A549 (cell line): ENCODE data around the gene ABCB4. TPM values are rescaled to one million over a fixed set of nuclear protein-coding genes. Genes with fewer than 3 reads are reported as not detected.
A peak's percentile ranks its signal among the peaks of the same experiment; 100 is the strongest.
"Not testable (repeated sequence)": the region's sequence is repeated elsewhere in the genome, so short reads cannot be mapped to it uniquely, and the experiment has no call there.

Experiments
- ATAC-seq, 2 experiments: fragments of 200-7000 bp in 1 of 2; fragments of >200 bp in 1 of 2; cut with Nextera tagmentation in 1 of 2; cut with Tn5 transposase in 1 of 2; 3 replicates each; pipeline versions ENCODE4 v1.8.0 to v1.9.1; 2018 to 2020; ENCODE audit warnings: mild to moderate bottlenecking in 1 of 2, moderate library complexity in 1 of 2
- CTCF ChIA-PET: fragments of 300-600 bp; sonication (Branson Sonifier 250); formaldehyde crosslinking; extraction: SDS; loops from one replicate; lab custom pipeline; 2021; ENCODE audit warnings: antibody characterized with exemption, inconsistent platforms; lab: Yijun Ruan, JAX
- POLR2A ChIA-PET: fragments of 350-600 bp; formaldehyde crosslinking; extraction: SDS; loops from one replicate; lab custom pipeline; 2021; ENCODE audit warnings: antibody characterized with exemption, inconsistent platforms; lab: Yijun Ruan, JAX
- DNase-seq, 2 experiments: peaks; one replicate each; pipeline versions ENCODE4 v3.0.0 to v3.0.0-alpha.2; 2011 to 2016; ENCODE audit warnings: low read depth in 1 of 2, low spot score in 1 of 2
- FAIRE-seq: peaks from 2 replicates; lab custom pipeline; 2011; peaks lifted over from hg19 to GRCh38; lab: Jason Lieb, UNC
- H3K27ac ChIP-seq, 2 experiments: fragments of >200 bp; sonication (Bioruptor Twin); formaldehyde crosslinking; 3 replicates each; pipeline ENCODE4 v1.5.1; 2016 to 2017
- H3K4me1 ChIP-seq: fragments of >200 bp; sonication (Bioruptor Twin); formaldehyde crosslinking; 3 replicates; pipeline ENCODE4 v1.6.1; 2016
- H3K4me2 ChIP-seq: fragments of >200 bp; sonication (Bioruptor Twin); formaldehyde crosslinking; 3 replicates; pipeline ENCODE4 v1.6.1; 2016
- H3K4me3 ChIP-seq: fragments of >200 bp; sonication (Bioruptor Twin); formaldehyde crosslinking; 3 replicates; pipeline ENCODE4 v1.5.1; 2016
- H3K9me3 ChIP-seq: fragments of >200 bp; sonication (Bioruptor Twin); formaldehyde crosslinking; 3 replicates; pipeline ENCODE4 v1.6.1; 2016
- CBX2 ChIP-seq: fragments of 200-600 bp; sonication (generic); IDR thresholded peaks from 2 replicates; pipeline ENCODE4 v1.6.1; 2016; ENCODE audit warnings: low read depth, mild to moderate bottlenecking, borderline replicate concordance
- CBX8 ChIP-seq: fragments of 200-600 bp; sonication (generic); IDR thresholded peaks from 2 replicates; pipeline ENCODE4 v1.6.1; 2016
- CEBPB ChIP-seq, 2 experiments: fragments of >200 bp in 1 of 2; sonication (Bioruptor Twin) in 1 of 2; formaldehyde crosslinking in 1 of 2; IDR thresholded peaks; 2 replicates each; pipeline ENCODE4 v1.6.1; 2012 to 2016
- CHD2 ChIP-seq: fragments of 150-350 bp; IDR thresholded peaks from 2 replicates; pipeline ENCODE4 v1.6.1; 2014; ENCODE audit warnings: low read length; ENCODE audit not compliant: partially characterized antibody
- EHF ChIP-seq: fragments of 250-450 bp; sonication (Bioruptor Pico); IDR thresholded peaks from 2 replicates; pipeline ENCODE4 v1.5.0; 2020; ENCODE audit warnings: mild to moderate bottlenecking
- EHMT2 ChIP-seq: fragments of 200-600 bp; sonication (generic); IDR thresholded peaks from 2 replicates; pipeline ENCODE4 v1.6.1; 2016; ENCODE audit warnings: antibody characterized with exemption, low read depth, mild to moderate bottlenecking, moderate library complexity
- EP300 ChIP-seq, 2 experiments: fragments of >200 bp; sonication (Bioruptor Twin); formaldehyde crosslinking; IDR thresholded peaks; 2 replicates in 1 of 2; 3 replicates in 1 of 2; pipeline ENCODE4 v1.6.1; 2016 to 2017
- FOSB ChIP-seq: fragments of 250-450 bp; sonication (Bioruptor Pico); IDR thresholded peaks from 2 replicates; pipeline ENCODE4 v1.5.0; 2020; ENCODE audit warnings: mild to moderate bottlenecking, moderate library complexity
- FOSL2 ChIP-seq, 2 experiments: fragments of 450-650 bp in 1 of 2; fragments of >200 bp in 1 of 2; sonication (Bioruptor Twin) in 1 of 2; formaldehyde crosslinking; IDR thresholded peaks; 2 replicates each; pipeline versions ENCODE4 v1.5.0 to v1.6.1; 2016 to 2020; ENCODE audit warnings: mild to moderate bottlenecking in 1 of 2, moderate library complexity in 1 of 2
- FOXS1 ChIP-seq: fragments of 250-450 bp; sonication (Bioruptor Pico); IDR thresholded peaks from 2 replicates; pipeline ENCODE4 v1.5.0; 2020; ENCODE audit warnings: mild to moderate bottlenecking, moderate library complexity
- HDAC2 ChIP-seq: fragments of 200-600 bp; sonication (generic); IDR thresholded peaks from 2 replicates; pipeline ENCODE4 v1.6.1; 2016
- HOXB13 ChIP-seq: fragments of 250-450 bp; sonication (Bioruptor Pico); IDR thresholded peaks from 2 replicates; pipeline ENCODE4 v1.5.0; 2020; ENCODE audit warnings: low read depth, mild to moderate bottlenecking, moderate library complexity
- JUN ChIP-seq, 2 experiments: fragments of >200 bp; sonication (Bioruptor Twin); formaldehyde crosslinking; IDR thresholded peaks; 2 replicates in 1 of 2; 3 replicates in 1 of 2; pipeline ENCODE4 v1.6.1; 2016 to 2017
- JUNB ChIP-seq: fragments of >200 bp; sonication (Bioruptor Twin); formaldehyde crosslinking; IDR thresholded peaks from 2 replicates; pipeline ENCODE4 v1.6.1; 2016
- KDM5A ChIP-seq: fragments of 200-600 bp; sonication (generic); IDR thresholded peaks from 2 replicates; pipeline ENCODE4 v1.6.1; 2016; ENCODE audit warnings: antibody characterized with exemption, mild to moderate bottlenecking
- MAFK ChIP-seq: fragments of 450-650 bp; IDR thresholded peaks from 2 replicates; pipeline ENCODE4 v1.6.1; 2014; ENCODE audit not compliant: partially characterized antibody
- NFE2L2 ChIP-seq: fragments of 150-350 bp; conservative IDR thresholded peaks from 2 replicates; pipeline ENCODE4 v1.6.1; 2014; ENCODE audit warnings: low read length
- NPAS2 ChIP-seq: fragments of 250-450 bp; sonication (Bioruptor Pico); IDR thresholded peaks from 2 replicates; pipeline ENCODE4 v1.8.0; 2022; ENCODE audit warnings: mild to moderate bottlenecking, moderate library complexity, borderline replicate concordance
- NR3C1 ChIP-seq: fragments of >200 bp; sonication (Bioruptor Twin); formaldehyde crosslinking; IDR thresholded peaks from 3 replicates; pipeline ENCODE4 v1.6.1; 2017
- PHF8 ChIP-seq: fragments of 200-600 bp; sonication (generic); IDR thresholded peaks from 2 replicates; pipeline ENCODE4 v1.6.1; 2016; ENCODE audit warnings: low read depth, mild to moderate bottlenecking, antibody characterized with exemption, moderate library complexity, borderline replicate concordance
- POLR2AphosphoS2 ChIP-seq: conservative IDR thresholded peaks from 2 replicates; pipeline ENCODE4 v1.6.1; 2012; ENCODE audit warnings: low read length, improper control_type of control experiment, inconsistent platforms
- RARB ChIP-seq: fragments of 250-450 bp; sonication (Bioruptor Pico); IDR thresholded peaks from 2 replicates; pipeline ENCODE4 v1.8.0; 2021; ENCODE audit warnings: mild to moderate bottlenecking, moderate library complexity
- RCOR1 ChIP-seq: fragments of 150-350 bp; IDR thresholded peaks from 2 replicates; pipeline ENCODE4 v1.6.1; 2014; ENCODE audit warnings: antibody characterized with exemption, low read length, low read depth
- SMC3 ChIP-seq: fragments of >200 bp; sonication (Bioruptor Twin); formaldehyde crosslinking; IDR thresholded peaks from 3 replicates; pipeline ENCODE4 v1.6.1; 2018; ENCODE audit warnings: inconsistent platforms
- SREBF2 ChIP-seq: fragments of 450-650 bp; IDR thresholded peaks from 2 replicates; pipeline ENCODE4 v1.6.1; 2014; ENCODE audit warnings: mild to moderate bottlenecking, moderate library complexity
- TFCP2L1 ChIP-seq: fragments of 250-450 bp; sonication (Bioruptor Pico); IDR thresholded peaks from 2 replicates; pipeline ENCODE4 v1.5.0; 2021; ENCODE audit warnings: mild to moderate bottlenecking
- TP53 ChIP-seq: fragments of 250-450 bp; sonication (Bioruptor Pico); IDR thresholded peaks from 2 replicates; pipeline ENCODE4 v1.5.0; 2021; ENCODE audit warnings: mild to moderate bottlenecking, moderate library complexity
- ZC3H11A ChIP-seq: fragments of 450-650 bp; IDR thresholded peaks from 2 replicates; pipeline ENCODE4 v1.6.1; 2014; ENCODE audit warnings: antibody characterized with exemption, mild to moderate bottlenecking
- WGBS: methylation state at CpG from one replicate; pipeline ENCODE4 v1.1.6; 2017; ENCODE audit errors: missing lambda C conversion rate; 5-methylcytosine and 5-hydroxymethylcytosine counted together
- polyA plus RNA-seq, 4 experiments: library from polyadenylated mRNA; depleted of rRNA in 3 of 4; stranded (reverse); fragments of >200 nt; fragmentation: RNase III in 1 of 4; extraction: RNeasy Plus Mini Kit Qiagen cat#74134 plus additional on column Dnase treatment in 1 of 4; gene quantifications; 2 replicates in 3 of 4; 3 replicates in 1 of 4; pipeline ENCODE4 v1.2.3, GENCODE V29; 2011 to 2017
- TF ChIP-seq, protein P1 (sequence below): fragments of 250-450 bp; sonication (Bioruptor Pico); IDR thresholded peaks from 2 replicates; pipeline ENCODE4 v1.5.0; 2021; ENCODE audit warnings: mild to moderate bottlenecking, moderate library complexity, borderline replicate concordance
- TF ChIP-seq, protein P2 (sequence below): fragments of 150-350 bp; IDR thresholded peaks from 2 replicates; pipeline ENCODE4 v1.6.1; 2014; ENCODE audit warnings: low read depth, mild to moderate bottlenecking, low read length
- TF ChIP-seq, protein P3 (sequence below): fragments of 200-600 bp; sonication (generic); IDR thresholded peaks from 2 replicates; pipeline ENCODE4 v1.6.1; 2016; ENCODE audit warnings: antibody characterized with exemption, mild to moderate bottlenecking, moderate library complexity

ABCB4 gene
- polyA plus RNA-seq, 2 of the 4 experiments (the other 2 are of a cell fraction): 0.12 TPM; not detected in 1

DNA sequence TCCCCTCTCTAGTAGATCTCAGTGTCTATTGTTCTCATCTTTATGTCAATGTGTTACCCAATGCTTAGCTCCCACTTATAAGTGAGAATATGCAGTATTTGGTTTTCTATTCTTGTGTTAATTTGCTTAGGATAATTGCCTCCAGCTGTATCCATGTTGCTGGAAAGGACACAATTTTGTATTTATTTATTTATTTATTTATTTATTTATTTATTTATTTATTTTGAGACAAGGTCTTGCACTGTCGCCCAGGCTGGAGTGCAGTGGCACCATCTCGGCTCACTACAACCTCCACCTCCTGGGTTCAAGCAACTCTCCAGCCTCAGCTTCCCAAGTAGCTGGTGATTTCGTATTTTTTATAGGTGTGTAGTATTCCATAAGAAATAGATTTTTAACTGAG lies 15.0 kb downstream of the ABCB4 start:
- WGBS: 26% methylated on average over 3 of the region's 3 CpGs
- H3K4me3 ChIP-seq, H3K4me1 ChIP-seq, POLR2A ChIA-PET, DNase-seq, FAIRE-seq, H3K9me3 ChIP-seq, CTCF ChIA-PET, H3K4me2 ChIP-seq, H3K27ac ChIP-seq, ATAC-seq: not testable (repeated sequence)
- peak; percentile 68 for TF ChIP-seq ZC3H11A
- TF ChIP-seq, all 56 proteins: peak for 1; not testable (repeated sequence) for 55

DNA sequence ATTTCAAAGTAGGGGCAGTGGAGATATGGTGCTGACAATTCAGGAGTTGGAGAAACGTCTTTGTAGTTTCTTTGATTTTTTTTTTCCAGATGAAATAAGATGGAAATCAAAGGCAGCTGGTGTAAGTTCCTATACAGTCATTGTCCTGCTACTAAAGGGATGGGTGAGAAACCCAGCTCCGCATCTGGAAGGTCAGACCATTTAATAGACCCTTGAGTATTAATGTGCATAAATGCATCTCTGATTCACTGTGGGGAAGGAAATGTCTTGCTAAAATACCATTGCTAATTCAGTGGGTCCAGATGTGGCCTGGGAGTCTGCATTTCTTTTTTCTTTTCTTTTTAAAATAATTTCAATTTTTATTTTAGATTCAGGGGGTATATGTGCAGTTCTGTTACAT lies 15.5 kb downstream of the ABCB4 start:
- peaks cover 4% of the 10 kb centered on the region; the same call in 1 of the 3 replicates for H3K4me1 ChIP-seq
- ChIA-PET POLR2A (no interaction called here), CTCF (no interaction called here)
- WGBS: 51% methylated on average over 2 of the region's 2 CpGs
- H3K9me3 ChIP-seq: no peaks in the 10 kb centered on the region
- H3K4me3 ChIP-seq: no peak overlapping the region
- FAIRE-seq (no peak), ATAC-seq (no peak), DNase-seq (no peak)
- no peak overlapping the region for H3K27ac ChIP-seq
- no peak overlapping the region for H3K4me2 ChIP-seq
- TF ChIP-seq JUNB (no peak), KDM5A (no peak), HDAC2 (no peak), MAFK (no peak), PHF8 (no peak), FOSB (CRISPR knock-in tag) (no peak), EHMT2 (no peak), NR3C1 (no peak), CBX8 (no peak), FOXS1 (no peak), TFCP2L1 (CRISPR knock-in tag) (no peak), HOXB13 (CRISPR knock-in tag) (no peak), FOSL2 (IDR thresholded peaks at IDR 0.05) (no peak), FOSL2 (CRISPR knock-in tag; IDR thresholded peaks at IDR 0.05) (no peak), SREBF2 (no peak)
- TF ChIP-seq, protein P1, sequence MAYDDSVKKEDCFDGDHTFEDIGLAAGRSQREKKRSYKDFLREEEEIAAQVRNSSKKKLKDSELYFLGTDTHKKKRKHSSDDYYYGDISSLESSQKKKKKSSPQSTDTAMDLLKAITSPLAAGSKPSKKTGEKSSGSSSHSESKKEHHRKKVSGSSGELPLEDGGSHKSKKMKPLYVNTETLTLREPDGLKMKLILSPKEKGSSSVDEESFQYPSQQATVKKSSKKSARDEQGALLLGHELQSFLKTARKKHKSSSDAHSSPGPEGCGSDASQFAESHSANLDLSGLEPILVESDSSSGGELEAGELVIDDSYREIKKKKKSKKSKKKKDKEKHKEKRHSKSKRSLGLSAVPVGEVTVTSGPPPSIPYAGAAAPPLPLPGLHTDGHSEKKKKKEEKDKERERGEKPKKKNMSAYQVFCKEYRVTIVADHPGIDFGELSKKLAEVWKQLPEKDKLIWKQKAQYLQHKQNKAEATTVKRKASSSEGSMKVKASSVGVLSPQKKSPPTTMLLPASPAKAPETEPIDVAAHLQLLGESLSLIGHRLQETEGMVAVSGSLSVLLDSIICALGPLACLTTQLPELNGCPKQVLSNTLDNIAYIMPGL: no peak
- TF ChIP-seq, protein P2, sequence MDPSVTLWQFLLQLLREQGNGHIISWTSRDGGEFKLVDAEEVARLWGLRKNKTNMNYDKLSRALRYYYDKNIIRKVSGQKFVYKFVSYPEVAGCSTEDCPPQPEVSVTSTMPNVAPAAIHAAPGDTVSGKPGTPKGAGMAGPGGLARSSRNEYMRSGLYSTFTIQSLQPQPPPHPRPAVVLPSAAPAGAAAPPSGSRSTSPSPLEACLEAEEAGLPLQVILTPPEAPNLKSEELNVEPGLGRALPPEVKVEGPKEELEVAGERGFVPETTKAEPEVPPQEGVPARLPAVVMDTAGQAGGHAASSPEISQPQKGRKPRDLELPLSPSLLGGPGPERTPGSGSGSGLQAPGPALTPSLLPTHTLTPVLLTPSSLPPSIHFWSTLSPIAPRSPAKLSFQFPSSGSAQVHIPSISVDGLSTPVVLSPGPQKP: no peak

DNA sequence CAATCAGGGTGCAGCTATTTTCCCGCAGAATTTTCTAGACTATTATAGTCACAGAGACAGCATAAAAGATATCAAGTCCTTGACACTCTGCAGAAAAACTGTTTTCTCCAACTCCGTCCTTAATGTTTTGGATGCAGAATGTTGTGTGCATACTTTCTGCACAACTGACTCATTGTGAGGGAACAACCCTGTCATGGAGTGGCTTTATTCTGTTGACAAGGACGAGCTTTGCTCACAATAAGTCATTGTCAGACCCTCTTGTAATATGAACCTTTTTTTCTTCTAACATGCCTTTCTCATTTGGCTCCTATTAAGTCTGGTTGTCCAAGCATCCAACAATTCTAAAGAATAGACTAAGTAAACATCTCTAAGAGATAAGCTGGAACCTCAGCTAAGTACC lies 17.3 kb downstream of the ABCB4 start:
- H3K9me3 ChIP-seq: no peaks in the 10 kb centered on the region
- DNase-seq: no peak
- ATAC-seq: no peak
- TF ChIP-seq NFE2L2 (no peak), JUN (IDR thresholded peaks at IDR 0.05) (no peak), CHD2 (no peak), NPAS2 (CRISPR knock-in tag) (no peak), CEBPB (IDR thresholded peaks at IDR 0.05) (no peak), PHF8 (no peak), TFCP2L1 (CRISPR knock-in tag) (no peak), POLR2AphosphoS2 (no peak), RARB (no peak), EHF (CRISPR knock-in tag) (no peak), CBX2 (no peak), SMC3 (no peak), RCOR1 (no peak), JUNB (no peak), EP300 (IDR thresholded peaks at IDR 0.05) (no peak), TP53 (no peak)
- TF ChIP-seq, protein P3, sequence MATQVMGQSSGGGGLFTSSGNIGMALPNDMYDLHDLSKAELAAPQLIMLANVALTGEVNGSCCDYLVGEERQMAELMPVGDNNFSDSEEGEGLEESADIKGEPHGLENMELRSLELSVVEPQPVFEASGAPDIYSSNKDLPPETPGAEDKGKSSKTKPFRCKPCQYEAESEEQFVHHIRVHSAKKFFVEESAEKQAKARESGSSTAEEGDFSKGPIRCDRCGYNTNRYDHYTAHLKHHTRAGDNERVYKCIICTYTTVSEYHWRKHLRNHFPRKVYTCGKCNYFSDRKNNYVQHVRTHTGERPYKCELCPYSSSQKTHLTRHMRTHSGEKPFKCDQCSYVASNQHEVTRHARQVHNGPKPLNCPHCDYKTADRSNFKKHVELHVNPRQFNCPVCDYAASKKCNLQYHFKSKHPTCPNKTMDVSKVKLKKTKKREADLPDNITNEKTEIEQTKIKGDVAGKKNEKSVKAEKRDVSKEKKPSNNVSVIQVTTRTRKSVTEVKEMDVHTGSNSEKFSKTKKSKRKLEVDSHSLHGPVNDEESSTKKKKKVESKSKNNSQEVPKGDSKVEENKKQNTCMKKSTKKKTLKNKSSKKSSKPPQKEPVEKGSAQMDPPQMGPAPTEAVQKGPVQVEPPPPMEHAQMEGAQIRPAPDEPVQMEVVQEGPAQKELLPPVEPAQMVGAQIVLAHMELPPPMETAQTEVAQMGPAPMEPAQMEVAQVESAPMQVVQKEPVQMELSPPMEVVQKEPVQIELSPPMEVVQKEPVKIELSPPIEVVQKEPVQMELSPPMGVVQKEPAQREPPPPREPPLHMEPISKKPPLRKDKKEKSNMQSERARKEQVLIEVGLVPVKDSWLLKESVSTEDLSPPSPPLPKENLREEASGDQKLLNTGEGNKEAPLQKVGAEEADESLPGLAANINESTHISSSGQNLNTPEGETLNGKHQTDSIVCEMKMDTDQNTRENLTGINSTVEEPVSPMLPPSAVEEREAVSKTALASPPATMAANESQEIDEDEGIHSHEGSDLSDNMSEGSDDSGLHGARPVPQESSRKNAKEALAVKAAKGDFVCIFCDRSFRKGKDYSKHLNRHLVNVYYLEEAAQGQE: no peak
- TF ChIP-seq, all 56 proteins: peak for 0
- no peak overlapping the region for H3K4me3 ChIP-seq
- FAIRE-seq: no peak
- no peaks in the 10 kb centered on the region for H3K4me1 ChIP-seq
- 47% methylated on average over 3 of the region's 3 CpGs for WGBS
- POLR2A ChIA-PET: no interaction called here
- CTCF ChIA-PET: no interaction called here
- no peak overlapping the region for H3K27ac ChIP-seq
- H3K4me2 ChIP-seq: no peak overlapping the region
